HUES64 (cell line): ENCODE data around the gene ADAM8.
"Not testable (repeated sequence)": the region's sequence is repeated elsewhere in the genome, so short reads cannot be mapped to it uniquely, and the experiment has no call there.

ENCODE experiments used
- H3K27ac ChIP-seq: 2 replicates; pipeline ENCODE4 v1.7.0; 2013; ENCODE audit warnings: low read depth, low read length, inconsistent platforms
- H3K27me3 ChIP-seq: 2 replicates; pipeline ENCODE4 v1.6.1; 2013; ENCODE audit warnings: mild to moderate bottlenecking, low read length; ENCODE audit not compliant: insufficient read depth
- H3K36me3 ChIP-seq: 2 replicates; pipeline ENCODE4 v1.6.1; 2013; ENCODE audit warnings: mild to moderate bottlenecking, low read length; ENCODE audit not compliant: insufficient read depth
- H3K4me1 ChIP-seq: 2 replicates; pipeline ENCODE4 v1.6.1; 2013; ENCODE audit warnings: mild to moderate bottlenecking, low read length, moderate library complexity; ENCODE audit not compliant: insufficient read depth
- H3K4me3 ChIP-seq: 2 replicates; pipeline ENCODE4 v1.5.1; 2013; ENCODE audit warnings: mild to moderate bottlenecking, low read length, moderate library complexity
- H3K9ac ChIP-seq: 2 replicates; pipeline ENCODE4 v1.6.1; 2013; ENCODE audit warnings: mild to moderate bottlenecking, low read depth, low read length
- H3K9me3 ChIP-seq: 2 replicates; pipeline ENCODE4 v1.6.1; 2013; ENCODE audit warnings: low read depth, low read length; ENCODE audit not compliant: insufficient read depth
- WGBS: fragments of 150-250, 120-280 bp; methylation state at CpG from one replicate; pipeline ENCODE4 v1.1.7; 2013; ENCODE audit warnings: missing lambda C conversion rate; 5-methylcytosine and 5-hydroxymethylcytosine counted together

Gene ADAM8

DNA sequence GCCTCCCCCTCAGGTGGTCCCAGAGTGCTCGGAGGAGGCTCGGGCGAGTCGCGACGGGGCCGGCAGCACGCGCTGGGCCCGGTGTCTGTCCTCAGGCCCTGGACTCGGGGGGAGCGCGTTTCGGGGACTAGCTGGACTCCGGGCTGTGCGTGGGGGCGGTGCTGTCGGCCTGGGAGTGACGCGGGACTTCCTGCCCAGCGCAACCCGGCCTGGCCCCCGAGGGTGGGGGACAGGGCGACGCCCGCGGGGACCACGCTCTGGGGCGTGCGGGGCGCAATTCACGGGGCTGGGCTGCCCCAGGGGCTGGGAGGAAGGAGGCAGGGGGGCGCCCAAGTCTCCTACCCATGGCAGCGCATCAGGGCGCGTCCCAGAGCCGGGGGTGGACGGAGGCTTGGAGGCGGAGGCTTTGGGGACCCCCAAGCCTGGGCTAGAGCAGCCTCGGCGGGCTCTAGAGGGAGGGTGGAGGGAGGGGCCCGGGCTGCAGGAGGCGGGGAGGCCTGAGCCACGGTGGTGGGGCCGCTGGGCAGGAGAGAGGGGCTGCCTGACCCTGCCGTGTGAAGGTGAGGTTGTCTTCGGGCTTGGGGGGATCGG is 41.3 kb downstream of the ADAM8 start:
- Histone ChIP-seq H3K9ac (no peak overlapping the region), H3K27me3 (peaks cover 86% of the 10 kb centered on the region), H3K4me1 (peaks cover 4% of the 10 kb centered on the region), H3K4me3 (peak overlapping the region; percentile 30; the same call in 1 of the 2 replicates), H3K36me3 (no peaks in the 10 kb centered on the region), H3K27ac (no peak overlapping the region), H3K9me3 (no peaks in the 10 kb centered on the region)
- 6% methylated on average over 48 of the region's 48 CpGs for WGBS

DNA sequence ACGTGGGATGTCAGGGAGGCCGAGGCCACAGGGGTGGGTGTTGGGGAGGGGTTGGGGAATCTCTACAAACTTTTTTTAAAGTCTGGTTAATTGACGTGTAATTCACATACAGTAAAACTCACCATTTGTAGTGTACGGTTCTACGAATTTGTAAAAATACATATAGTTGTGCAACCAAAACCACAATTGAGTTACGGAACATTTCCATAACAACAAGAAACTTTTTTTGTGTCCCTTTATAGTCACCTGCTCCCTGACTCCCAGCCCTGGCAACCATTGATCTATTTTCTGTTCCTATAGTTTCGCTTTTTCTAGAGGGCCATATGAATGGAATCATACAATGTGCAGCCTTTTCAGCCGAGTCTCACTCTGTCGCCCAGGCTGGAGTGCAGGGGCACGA is 41.9 kb downstream of the ADAM8 start:
- H3K4me1 ChIP-seq, result not testable (repeated sequence)
- WGBS, result 71% methylated on average over 7 of the region's 10 CpGs

DNA sequence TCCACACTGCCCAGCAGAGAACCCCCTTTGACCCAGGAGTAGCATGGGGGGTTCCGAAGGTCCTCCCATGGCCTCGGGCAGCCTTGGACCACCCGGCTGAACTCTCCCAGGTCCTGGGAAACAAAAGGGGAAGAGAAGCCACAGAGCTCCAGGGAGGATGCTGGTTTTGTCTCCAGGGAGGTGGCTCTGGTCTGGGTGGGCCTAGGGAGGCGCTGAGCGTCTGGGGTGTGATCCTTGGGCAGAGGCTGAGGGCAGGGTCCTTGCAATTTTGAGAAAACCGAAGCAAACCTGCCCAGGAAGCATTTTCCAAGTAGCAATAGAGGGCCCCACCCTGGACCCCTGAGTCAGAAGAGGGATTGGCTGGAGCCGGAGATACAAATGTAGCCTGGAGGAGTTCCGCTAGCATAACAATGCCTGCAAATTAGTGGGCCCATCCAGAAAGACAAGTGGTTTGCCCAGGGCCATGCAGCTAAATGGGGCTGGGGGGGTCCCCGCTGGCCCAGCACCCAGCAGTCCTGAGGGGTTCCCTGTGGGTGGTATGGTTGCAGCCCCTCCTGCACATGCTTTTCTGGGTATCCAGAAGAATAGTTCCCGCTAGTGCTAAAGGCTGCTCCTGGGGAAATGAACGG is 44.6 kb downstream of the ADAM8 start:
- Histone ChIP-seq H3K27ac (peak overlapping the region; percentile 1; the same call in 1 of the 2 replicates), H3K36me3 (no peaks in the 10 kb centered on the region), H3K9ac (no peak overlapping the region), H3K9me3 (no peaks in the 10 kb centered on the region), H3K4me1 (no peaks in the 10 kb centered on the region; the same call in 1 of the 2 replicates), H3K4me3 (peak overlapping the region; percentile 34), H3K27me3 (peaks cover 83% of the 10 kb centered on the region)
- 6% methylated on average over 11 of the region's 11 CpGs for WGBS

More for the DNA sequence above, 41.9 kb downstream of the ADAM8 start:
- not testable (repeated sequence) for H3K9ac ChIP-seq, H3K36me3 ChIP-seq, H3K9me3 ChIP-seq, H3K27ac ChIP-seq, H3K4me3 ChIP-seq
- peaks cover 90% of the 10 kb centered on the region for H3K27me3 ChIP-seq

DNA sequence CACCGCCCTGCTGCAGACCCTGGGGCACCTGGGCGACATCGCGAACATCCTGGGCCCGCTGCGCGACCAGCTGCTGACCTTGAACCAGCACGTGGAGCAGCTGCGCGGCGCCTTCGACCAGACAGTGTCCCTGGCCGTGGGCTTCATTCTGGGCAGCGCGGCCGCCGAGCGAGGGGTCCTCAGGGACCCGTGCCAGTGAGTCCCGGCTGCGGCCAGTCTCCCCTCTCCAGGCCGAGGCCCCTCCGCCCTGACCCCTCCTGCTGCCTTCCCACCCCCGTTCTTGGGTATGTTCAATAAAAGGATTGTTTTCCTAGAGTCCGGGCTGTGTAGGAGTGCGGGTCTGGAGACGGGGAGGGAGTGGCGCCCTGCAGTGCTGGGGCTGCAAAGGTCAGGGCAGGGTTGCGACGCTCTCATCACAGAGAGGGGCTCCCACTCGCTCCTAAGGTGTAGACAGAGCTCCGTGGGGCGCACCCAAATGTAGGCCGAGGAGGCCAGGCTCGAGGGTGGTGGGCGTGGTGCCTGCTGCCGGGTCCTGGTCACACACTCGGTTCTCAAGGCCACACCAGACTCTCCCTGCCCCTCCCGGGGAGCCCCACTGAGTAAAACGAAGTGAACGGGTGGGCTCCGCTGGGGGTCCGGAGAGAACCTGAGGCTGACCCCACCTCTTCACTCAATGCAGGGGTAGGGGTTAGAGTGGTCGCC is 45.3 kb downstream of the ADAM8 start:
- Histone ChIP-seq H3K9ac (no peak overlapping the region), H3K27ac (peak overlapping the region; percentile 1; the same call in 1 of the 2 replicates), H3K36me3 (no peaks in the 10 kb centered on the region), H3K4me3 (peak overlapping the region; percentile 34), H3K9me3 (no peaks in the 10 kb centered on the region), H3K27me3 (peaks cover 77% of the 10 kb centered on the region), H3K4me1 (no peaks in the 10 kb centered on the region; the same call in 1 of the 2 replicates)
- WGBS, result 9% methylated on average over 44 of the region's 44 CpGs

DNA sequence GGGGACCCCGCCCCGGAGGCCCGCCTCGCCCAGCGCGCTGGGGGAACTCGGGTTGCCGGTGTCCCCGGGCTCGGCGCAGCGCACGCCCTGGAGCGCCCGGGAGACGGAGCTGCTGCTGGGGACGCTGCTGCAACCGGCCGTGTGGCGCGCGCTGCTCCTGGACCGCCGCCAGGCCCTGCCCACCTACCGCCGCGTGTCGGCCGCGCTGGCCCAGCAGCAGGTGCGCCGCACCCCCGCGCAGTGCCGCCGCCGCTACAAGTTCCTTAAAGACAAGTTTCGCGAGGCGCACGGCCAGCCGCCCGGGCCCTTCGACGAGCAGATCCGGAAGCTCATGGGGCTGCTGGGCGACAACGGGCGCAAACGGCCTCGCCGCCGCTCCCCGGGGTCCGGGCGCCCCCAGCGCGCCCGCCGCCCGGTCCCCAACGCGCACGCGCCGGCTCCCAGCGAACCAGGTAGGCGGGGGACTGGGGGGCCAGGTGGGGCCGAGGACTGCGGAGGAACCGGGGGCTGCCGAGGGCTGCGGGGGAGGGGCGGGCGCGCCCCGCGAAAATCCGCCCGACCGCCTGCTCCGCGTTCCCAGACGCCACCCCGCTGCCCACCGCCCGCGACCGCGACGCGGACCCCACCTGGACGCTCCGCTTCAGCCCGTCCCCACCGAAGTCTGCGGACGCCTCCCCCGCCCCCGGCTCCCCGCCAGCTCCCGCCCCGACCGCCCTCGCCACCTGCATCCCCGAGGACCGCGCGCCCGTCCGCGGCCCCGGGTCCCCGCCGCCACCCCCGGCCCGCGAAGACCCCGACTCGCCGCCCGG is 46.1 kb downstream of the ADAM8 start:
- H3K27me3 ChIP-seq, result peaks cover 69% of the 10 kb centered on the region
- H3K4me1 ChIP-seq, result no peaks in the 10 kb centered on the region; the same call in 1 of the 2 replicates
- 1% methylated on average over 122 of the region's 122 CpGs for WGBS
- no peaks in the 10 kb centered on the region for H3K36me3 ChIP-seq
- no peak overlapping the region for H3K27ac ChIP-seq
- H3K4me3 ChIP-seq, result peak overlapping the region; percentile 47
- H3K9me3 ChIP-seq, result no peaks in the 10 kb centered on the region
- H3K9ac ChIP-seq, result peak overlapping the region; percentile 24; the same call in 1 of the 2 replicates

DNA sequence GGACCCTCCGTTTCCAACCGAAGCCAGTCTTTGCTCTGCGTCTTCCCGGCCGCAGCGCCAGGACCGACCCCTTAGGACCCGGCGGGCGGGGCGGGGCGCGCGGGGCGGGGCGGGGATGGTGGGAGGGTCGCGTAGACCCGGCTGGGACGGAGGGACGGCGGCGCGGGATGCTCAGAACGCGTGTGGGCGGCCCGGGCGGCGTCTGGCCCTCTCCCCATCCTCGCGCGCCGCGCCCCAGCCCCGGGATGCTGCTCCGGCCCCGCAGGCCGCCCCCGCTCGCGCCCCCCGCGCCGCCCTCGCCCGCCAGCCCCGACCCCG is 46.7 kb downstream of the ADAM8 start, which contains the start of gene UTF1:
UTF1 (plus strand) TSS at position 174 of the 318 bp plus-strand sequence; CDS start at position 246, 72 bp downstream.
- no peak within 1 kb of the TSS for H3K27ac ChIP-seq
- peak within 1 kb of the TSS; percentile 24; the same call in 1 of the 2 replicates for H3K9ac ChIP-seq
- H3K4me1 ChIP-seq, result no peaks in the 10 kb centered on the region; the same call in 1 of the 2 replicates
- H3K27me3 ChIP-seq, result peaks cover 63% of the 10 kb centered on the region
- no peaks in the 10 kb centered on the region for H3K9me3 ChIP-seq
- peak within 1 kb of the TSS; percentile 47 for H3K4me3 ChIP-seq
- WGBS, result under 1% methylated on average over 49 of the region's 49 CpGs
- H3K36me3 ChIP-seq, result no peaks in the 10 kb centered on the region

DNA sequence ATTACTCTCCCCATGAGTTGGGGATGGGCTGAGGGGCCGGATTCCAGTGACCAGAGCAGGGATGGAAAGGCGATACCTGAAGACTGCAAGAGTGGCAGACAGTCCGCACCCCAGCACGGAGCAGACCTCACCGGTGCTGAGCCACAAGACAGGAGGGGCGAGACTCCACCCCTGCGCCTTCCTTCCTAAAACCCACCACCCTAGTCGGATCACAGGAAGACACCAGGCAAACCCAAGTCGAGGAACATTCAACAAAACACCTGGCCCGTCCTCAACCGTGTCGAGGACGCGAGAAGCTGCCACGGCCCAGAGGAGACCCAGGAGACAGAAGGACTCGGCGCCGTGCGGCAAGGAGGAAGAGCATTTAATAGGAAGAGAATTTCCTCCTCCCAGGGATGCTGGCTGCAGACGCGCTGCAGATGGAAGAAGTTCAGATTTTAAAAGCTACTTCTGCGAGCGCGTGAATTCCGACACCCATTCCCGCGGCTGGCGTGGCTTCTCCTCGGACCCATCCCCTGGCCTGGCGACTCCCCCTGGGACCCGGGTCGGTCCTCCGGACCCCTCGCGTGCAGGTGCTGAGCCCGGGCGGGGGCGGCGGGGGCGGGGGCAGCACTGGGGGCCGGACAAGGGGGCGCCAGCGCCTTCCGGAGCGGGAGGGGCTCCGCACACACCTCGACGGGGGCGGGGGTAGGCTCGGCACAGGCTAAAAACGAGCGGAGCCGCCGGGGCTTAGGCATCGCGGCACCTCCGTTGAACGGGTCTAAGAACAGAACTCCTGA is 47.2 kb downstream of the ADAM8 start:
- H3K27ac ChIP-seq, result no peak overlapping the region
- no peaks in the 10 kb centered on the region; the same call in 1 of the 2 replicates for H3K4me1 ChIP-seq
- H3K4me3 ChIP-seq, result peak overlapping the region; percentile 47
- H3K9ac ChIP-seq, result no peak overlapping the region
- no peaks in the 10 kb centered on the region for H3K9me3 ChIP-seq
- WGBS, result 8% methylated on average over 58 of the region's 58 CpGs
- peaks cover 60% of the 10 kb centered on the region for H3K27me3 ChIP-seq
- no peaks in the 10 kb centered on the region for H3K36me3 ChIP-seq

DNA sequence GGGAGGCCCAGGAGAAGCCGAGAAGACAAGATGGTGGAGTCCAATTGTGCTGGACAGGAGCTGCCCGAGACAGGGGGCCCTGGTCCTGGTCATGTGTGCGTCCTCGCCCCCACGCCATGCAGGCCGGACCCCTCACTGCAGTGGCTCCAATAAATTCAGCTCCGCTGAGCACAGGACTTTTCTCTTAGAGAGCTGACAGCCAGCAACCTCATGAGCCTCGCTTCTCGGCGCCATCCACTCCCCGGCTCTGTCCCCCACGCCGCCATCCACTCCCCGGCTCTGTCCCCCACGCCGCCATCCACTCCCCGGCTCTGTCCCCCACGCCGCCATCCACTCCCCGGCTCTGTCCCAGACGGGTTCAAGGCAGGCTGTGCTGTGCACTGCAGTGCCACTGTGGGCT is 49.4 kb downstream of the ADAM8 start:
- Histone ChIP-seq H3K27ac (no peak overlapping the region), H3K4me1 (no peaks in the 10 kb centered on the region; the same call in 1 of the 2 replicates), H3K27me3 (peaks cover 41% of the 10 kb centered on the region), H3K36me3 (no peaks in the 10 kb centered on the region), H3K4me3 (no peak overlapping the region), H3K9me3 (no peaks in the 10 kb centered on the region), H3K9ac (no peak overlapping the region)
- WGBS, result 95% methylated on average over 21 of the region's 21 CpGs

DNA sequence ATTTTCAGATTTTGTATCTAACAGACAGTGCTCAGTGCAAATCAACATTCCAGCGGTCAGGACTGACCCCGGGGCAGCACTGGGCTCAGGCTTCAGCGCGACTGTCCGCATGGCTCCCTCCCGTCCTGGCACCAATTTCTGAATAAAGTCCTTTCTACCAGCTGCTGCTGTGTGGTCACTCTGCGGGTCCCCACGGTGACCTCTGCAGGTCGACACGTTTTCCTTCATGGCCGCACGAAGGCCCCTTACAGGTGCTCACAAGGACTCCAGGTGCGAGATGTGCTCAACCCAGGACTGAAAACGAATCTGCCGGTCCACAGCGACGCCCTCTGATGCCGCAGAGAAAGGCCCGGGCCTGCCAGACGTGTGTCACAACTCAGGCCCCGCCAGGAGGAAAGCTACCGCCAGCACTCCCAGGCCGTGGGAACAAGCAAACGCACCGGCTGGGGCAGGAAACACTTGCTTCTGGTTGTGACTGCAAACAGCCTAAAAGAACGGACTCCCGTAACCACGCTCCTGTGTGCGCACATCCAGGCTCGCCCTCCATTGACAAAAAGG is 50.3 kb downstream of the ADAM8 start:
- Histone ChIP-seq H3K4me1 (no peaks in the 10 kb centered on the region), H3K36me3 (no peaks in the 10 kb centered on the region), H3K4me3 (no peak overlapping the region), H3K9me3 (no peaks in the 10 kb centered on the region), H3K27ac (no peak overlapping the region), H3K9ac (0 out of 2 replicates have a peak overlapping the region, but pooled peaks have one; percentile 19), H3K27me3 (peaks cover 32% of the 10 kb centered on the region)
- 87% methylated on average over 30 of the region's 30 CpGs for WGBS

DNA sequence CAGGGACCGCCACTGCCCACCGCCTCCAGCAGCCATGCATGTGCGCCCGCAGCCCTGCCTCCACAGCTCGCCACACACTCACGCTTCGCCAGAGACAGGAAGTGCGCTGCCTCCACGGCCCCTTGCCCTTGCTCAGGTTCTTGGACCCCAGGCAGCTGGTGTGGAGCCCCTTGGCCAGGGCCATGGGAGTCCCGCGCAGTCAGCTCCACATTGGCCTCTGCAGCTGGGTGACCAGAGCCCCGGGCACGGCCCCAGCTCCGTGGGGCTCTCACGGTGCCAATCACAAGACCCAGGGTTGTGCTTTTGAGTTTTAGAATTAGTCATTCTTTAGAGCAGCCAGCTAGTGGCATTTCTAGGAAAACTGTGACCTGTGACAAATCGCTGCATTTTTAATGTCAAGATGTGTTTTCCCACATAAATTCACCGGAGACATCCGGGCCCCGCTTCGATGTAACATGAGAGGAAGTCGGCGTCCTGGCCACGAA is 50.9 kb downstream of the ADAM8 start:
- 96% methylated on average over 23 of the region's 23 CpGs for WGBS
- Histone ChIP-seq H3K4me3 (no peak overlapping the region), H3K27ac (no peak overlapping the region), H3K9ac (0 out of 2 replicates have a peak overlapping the region, but pooled peaks have one; percentile 19), H3K36me3 (no peaks in the 10 kb centered on the region), H3K9me3 (no peaks in the 10 kb centered on the region), H3K27me3 (peaks cover 27% of the 10 kb centered on the region), H3K4me1 (no peaks in the 10 kb centered on the region)
